GM19043 (cell line): ENCODE data around the gene KRT80.
"Not testable (repeated sequence)": the region's sequence is repeated elsewhere in the genome, so short reads cannot be mapped to it uniquely, and the experiment has no call there.

Source experiments
- ATAC-seq: cut with Tn5 transposase; IDR thresholded peaks from one replicate; pipeline ENCODE4 v1.9.1; 2021; ENCODE audit warnings: low read depth; ENCODE audit not compliant: unreplicated experiment

The KRT80 gene

DNA sequence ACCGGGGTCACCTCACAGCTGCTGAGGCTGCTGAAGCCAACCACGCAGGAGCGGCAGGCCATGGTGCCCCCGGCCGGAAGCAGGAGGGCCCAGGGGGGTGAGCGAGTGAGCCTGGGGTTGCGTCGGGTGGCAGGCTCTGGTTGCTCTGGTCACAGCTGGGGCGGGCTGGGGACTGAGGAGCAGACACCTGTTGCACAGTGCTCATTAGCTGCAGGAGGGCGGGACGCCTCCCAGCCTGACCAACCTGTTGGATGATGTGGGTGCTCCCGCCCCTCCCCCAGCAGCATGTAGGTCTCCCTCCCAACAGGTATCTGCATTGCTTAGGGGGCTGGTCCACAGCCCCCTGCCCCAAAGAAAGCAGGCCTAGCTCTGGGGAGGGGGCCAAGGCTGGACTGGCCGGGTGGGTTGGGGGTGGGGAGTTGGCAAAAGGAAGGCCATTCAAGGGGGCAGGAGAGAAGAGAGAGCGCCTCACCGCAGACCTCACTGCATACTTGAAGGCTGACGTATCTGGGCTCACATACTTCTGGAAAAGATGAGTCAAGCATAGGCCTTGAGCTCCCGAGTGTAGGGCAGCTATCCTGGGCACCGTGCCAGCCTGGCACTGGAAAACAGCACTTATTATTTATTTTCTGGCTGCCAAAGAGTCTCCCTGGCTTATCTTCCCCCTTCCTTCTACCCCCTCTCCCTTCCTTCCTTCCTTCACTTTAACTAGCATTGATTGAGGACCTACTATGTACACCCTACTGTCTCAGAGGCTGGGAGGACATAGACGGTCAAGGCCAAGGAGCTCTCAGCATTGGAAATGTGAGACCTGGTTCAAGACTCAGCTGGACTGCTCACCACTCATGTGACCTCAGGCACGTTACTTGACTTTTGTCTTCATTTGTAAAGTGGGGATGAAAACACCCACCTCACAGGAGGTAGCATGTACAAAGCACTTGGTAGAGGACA is at the start of gene KRT80:
Gene KRT80, minus strand, starts transcription at position 174 of the 951 bp plus-strand sequence. Its CDS starts 112 bp downstream, at position 62.
- ATAC-seq = no peak

DNA sequence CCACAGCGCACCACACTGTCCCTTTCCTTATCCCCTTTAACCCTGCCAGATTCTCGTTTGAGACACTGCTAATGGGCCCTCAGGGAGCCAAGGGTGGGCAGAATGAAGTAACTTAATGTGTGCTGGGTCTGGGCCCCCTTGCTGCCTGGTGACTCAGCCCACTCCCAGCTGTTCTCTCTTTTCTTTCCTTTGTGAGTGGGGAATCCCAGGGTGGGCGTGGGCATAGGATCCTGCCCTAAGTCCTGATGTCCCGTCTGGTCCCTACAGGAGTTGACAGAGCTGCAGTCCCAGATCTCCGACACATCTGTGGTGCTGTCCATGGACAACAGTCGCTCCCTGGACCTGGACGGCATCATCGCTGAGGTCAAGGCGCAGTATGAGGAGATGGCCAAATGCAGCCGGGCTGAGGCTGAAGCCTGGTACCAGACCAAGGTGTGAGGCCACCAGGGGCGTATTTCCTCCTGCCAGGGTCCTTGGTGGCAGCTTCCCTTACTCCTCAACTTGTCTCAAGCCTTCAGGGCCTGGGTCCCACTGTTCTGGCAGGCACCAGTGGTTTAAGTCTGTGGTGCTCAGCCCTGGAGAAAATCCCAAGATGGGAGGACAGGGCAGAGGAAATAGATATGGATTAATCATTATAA is 49.5 kb upstream of the KRT80 start:
- no peak for ATAC-seq

DNA sequence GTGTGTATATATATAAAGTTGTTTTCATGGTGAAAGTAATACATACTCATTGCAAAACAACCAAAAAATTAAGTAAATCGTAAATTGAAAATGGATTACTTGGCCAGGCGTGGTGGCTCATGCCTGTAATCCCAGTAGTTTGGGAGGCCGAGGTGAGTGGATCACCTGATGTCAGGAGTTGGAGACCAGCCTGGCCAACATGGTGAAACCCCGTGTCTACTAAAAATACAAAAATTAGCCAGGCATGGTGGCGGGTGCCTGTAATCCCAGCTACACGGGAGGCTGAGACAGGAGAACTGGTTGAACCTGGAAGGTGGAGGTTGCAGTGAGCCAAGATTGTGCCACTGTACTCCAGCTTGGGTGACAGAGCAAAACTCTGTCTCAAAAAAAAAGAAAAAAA is 48.4 kb upstream of the KRT80 start:
- not testable (repeated sequence) for ATAC-seq

DNA sequence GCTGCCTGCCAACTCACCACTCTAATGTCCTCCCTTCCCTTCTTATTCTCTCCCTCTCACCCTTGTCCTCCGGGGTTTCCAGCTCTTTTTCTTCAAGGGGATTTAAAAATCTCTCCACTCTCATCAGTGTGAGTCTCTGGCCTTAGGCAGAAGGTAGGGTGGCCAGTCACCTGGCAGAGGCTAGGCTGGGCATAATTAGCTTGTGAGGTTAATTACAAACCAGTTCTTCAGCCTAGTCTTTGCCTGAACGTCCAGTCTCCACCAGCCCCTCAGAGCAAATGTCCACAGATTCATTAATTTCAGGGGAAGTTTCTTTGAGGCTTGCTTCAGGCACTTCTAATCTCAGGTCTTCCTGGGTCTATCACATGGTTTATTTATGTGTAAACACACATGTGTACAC is 48.0 kb upstream of the KRT80 start:
- ATAC-seq = no peak

DNA sequence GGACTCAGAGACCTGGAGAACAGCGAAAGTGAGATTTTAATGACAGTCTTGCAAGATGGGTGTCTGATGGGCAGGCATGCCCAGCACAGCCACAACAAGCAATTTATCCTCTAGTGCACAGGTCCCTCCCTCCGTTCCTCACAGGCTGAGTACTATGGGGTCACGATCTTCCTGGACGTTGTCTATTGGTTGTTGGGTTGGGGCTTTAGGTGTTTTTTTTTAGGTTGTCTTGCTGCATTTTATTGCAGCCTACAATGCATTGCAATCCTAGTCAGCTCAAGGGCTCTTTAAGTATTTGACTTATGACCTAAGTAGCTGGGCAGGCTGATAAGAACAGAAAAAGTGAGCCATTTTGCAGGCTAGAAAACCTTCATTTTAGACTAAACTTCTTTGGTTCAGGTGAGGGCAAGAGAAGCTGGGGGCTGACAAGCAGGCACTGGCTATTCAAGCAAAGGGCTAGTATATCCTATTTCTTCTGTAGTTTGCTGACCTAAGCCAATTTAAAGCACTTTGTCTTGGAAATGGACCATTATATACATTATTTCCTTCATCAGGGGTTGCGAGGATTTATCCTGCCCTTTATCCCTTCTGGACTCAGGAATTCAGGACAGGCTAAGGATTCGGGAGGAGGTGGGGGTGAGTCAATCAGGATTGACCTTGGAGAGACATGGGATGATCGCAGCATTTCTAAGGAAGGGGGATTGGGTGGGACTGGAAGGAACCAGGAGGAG is 47.3 kb upstream of the KRT80 start:
- no peak for ATAC-seq

DNA sequence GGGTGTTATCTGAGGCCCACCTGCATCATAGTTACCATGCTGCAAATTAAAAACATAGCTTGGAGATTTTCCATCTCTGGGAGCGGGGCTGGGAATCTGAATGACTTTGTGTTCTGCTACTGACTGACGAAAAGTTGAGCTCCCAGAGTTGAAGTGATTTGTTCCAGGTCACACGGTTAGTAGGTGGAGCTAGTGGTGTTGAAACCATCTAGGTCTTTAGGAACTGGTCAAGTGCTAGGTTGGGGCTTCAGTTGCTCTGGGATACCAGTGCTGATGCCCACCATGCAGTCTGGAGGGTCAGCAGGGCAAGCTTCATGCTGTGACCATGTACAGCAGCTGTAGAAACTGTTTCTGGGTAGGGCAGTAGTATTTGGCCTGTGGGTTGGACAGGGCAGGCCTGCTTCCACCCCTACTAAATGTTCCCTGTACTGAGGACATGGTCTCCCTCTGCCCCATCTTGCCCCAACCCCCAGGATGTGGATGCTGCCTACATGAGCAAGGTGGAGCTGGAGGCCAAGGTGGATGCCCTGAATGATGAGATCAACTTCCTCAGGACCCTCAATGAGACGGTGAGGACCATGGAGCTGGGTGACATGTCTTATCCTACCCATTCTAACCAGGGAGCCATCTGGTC is 46.5 kb upstream of the KRT80 start:
- ATAC-seq = no peak

DNA sequence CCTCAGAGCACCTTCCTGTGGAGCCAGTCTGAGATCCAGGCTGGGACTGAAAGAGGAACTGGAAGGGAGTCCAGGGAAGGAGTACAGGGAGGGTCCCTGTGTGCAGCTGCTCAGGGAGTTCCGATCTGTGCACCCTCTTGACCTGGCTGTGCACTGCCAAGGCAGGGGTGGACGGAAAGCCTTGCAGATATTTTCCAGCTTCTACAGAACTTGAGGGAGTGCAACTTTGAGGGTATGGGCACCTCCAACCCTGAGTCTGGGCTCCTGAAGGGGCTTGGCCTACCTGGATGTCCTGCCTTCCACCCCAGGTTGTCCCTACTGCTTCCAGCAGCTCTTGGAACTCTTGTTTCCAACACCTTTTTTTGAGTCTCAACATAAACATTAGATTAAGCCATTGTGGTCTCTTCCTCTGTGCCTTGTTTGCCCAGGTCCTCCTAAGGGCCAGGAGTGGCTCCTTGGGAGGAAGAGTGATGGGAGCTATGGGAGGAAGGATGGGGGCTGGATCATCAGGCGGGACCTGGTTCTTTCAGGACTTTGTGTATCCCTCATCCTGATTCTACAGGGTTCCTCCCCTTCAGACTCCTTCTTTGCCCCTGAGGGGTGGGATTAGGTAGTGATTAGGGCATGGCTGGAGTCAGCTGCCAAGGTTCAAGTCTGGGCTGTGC is 44.7 kb upstream of the KRT80 start:
- no peak for ATAC-seq

DNA sequence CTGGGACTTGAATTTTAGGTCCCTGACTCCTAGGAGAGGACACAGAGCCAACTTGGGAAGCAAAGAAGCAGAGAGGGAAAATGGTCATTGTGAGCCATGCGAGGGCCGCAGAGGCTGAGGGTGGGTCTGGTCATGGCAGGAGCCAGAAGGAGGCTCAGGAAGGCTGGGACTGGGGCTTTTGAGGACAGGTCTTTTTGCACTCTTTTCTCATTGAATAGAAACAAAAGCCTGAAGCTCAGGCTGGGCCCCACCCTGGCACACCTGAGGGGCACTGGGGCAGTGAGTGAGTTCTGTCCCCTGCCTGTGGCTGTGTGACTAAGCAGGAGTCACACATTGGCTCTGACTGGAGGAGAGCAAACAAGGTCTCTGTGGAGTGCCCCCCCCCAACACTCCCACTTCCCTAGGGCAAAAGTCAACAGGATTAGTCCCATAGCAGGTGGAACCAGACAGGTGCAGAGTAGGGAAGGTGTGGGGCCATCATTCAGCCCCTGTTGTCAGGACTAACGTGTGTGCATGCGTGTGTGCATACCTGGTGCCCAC is 44.1 kb upstream of the KRT80 start:
- ATAC-seq = no peak

DNA sequence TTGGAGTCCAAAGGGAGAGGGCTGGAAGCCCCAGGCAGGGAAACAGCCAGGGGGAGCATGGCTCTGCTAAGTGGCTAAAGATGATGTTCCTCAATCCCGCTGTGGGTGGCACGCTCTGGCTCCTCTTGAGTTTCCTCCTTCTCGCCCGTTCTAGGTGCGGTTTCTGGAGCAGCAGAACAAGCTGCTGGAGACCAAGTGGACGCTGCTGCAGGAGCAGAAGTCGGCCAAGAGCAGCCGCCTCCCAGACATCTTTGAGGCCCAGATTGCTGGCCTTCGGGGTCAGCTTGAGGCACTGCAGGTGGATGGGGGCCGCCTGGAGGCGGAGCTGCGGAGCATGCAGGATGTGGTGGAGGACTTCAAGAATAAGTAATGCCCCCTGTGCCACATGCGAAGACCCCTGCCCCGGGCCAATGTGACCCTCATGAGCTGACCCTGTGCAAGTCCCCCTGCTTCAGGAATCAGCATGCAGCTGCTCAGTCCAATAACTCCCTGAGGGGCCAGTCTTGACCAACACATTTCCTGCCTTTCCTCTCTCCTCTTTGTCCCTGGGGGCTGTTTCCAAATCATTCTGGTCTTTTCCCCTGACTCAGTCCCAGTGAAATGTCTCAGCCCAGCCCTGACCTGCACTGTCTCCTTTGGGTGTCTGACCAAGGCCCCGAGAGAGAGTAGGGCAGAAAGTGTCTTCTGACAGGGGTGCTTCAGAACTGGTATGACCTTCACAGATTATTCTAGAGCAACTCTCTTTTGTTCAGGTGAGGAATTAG is 43.4 kb upstream of the KRT80 start:
- no peak for ATAC-seq

DNA sequence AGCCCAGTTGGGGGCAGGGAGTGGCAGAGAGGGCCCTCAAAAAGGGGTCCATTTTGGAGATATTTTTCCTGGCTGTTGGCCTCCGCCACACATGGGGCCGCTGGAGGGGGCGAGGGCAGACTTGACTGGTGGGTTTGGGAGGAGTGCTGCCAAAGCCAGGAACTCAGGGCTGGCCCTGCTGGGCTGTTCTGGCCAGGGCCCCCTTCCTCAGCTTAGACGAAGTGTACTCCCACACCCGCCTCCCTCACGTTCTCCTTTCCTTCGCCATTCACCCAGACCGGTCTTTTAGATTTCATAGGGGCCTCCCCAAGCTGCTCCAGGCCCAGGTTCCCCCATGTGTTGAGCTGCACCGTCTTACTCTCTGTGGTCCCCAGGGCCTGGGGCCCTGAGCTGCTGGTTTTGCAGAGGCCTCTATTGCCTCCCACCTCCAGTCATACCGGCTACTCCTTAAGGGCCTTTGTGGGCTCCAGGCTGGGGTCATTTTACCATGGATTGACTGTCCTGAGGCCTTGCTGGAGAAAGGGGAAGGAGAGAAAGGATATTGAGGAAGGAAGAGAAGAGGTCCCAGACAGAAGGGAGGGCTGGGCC is 42.5 kb upstream of the KRT80 start:
- no peak for ATAC-seq

DNA sequence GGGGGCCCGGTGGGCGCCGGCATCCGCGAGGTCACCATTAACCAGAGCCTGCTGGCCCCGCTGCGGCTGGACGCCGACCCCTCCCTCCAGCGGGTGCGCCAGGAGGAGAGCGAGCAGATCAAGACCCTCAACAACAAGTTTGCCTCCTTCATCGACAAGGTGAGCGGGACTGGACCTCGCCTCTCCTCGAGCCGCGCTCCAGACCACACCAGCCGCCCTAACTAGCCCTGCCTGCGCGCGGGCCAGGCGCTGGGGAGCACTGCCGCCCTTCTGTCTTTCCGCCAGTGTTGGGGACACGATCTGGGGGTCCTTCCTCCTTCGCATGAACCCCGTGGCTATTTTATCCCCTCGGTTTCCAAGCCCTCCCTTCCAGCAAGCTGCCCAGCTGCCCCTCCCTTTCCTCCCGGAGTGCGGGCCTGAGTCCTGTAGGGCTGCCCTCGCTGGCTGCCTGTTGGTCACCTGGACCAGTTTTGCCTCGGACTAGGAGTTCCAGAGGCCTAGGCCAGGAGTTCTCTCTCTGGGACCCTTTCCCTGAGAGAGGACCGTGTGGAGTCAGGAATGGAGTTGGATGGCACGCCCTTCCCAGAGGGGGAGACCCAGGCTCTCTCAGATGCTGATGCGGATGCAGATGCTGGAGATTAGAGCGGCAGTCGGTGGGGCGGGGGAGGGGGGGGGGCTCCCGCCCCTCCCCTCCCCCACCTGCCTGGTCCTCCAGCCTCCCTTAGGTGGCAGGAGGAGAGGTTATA is 41.8 kb upstream of the KRT80 start:
- no peak for ATAC-seq

DNA sequence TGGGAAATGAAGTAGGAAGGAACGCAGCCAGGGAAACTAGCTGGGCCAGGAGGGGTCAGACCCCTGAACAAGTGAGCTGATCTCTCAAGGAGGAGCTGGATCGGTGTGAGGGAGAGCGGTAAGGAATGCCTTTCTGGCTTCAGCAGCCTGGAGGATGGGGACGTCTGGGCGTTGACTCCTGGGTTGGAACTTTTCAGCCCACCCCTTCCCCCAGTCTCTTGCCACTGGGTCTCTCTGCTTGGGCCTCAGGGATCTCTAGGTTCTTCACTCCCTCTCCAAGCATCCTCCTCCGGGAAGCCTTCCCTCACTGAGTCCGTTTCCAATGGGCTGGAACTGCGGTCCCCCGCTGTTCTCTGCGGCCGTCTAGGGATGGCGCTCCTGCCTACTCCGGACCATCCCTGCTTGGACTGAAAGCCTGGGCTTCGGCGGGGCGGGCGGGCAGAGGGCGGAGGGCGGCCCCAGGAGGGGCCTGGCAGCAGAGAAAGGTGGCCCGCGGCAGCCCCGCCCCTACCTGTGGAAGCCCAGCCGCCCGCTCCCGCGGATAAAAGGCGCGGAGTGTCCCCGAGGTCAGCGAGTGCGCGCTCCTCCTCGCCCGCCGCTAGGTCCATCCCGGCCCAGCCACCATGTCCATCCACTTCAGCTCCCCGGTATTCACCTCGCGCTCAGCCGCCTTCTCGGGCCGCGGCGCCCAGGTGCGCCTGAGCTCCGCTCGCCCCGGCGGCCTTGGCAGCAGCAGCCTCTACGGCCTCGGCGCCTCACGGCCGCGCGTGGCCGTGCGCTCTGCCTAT is 41.1 kb upstream of the KRT80 start, which contains the start of gene KRT7:
Gene KRT7, plus strand, starts transcription at position 570 of the 788 bp plus-strand sequence. Its CDS starts 54 bp downstream, at position 624.
- no peak for ATAC-seq

DNA sequence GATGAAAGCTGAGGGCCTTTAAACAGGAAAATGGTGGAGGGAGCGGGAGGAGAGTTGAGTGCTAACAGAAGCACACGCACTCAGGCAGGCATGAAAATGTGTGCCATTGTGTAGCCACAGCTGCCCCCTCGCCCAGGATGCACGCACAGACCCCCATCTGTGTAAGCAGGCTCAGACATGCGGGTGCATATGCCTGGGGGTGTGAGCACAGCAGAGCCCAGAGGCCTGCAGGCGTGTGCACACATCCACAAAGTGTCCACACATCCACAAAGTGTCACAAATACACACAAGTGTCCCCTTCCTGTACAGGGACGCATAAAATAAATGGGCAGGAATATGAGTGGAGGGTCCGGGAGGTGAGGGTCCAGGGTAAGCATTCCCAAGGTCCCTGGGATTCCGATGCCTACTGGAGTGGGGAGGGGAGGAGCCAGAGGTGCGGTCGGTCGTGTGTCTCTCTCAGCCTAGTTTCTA is 40.4 kb upstream of the KRT80 start:
- no peak for ATAC-seq

DNA sequence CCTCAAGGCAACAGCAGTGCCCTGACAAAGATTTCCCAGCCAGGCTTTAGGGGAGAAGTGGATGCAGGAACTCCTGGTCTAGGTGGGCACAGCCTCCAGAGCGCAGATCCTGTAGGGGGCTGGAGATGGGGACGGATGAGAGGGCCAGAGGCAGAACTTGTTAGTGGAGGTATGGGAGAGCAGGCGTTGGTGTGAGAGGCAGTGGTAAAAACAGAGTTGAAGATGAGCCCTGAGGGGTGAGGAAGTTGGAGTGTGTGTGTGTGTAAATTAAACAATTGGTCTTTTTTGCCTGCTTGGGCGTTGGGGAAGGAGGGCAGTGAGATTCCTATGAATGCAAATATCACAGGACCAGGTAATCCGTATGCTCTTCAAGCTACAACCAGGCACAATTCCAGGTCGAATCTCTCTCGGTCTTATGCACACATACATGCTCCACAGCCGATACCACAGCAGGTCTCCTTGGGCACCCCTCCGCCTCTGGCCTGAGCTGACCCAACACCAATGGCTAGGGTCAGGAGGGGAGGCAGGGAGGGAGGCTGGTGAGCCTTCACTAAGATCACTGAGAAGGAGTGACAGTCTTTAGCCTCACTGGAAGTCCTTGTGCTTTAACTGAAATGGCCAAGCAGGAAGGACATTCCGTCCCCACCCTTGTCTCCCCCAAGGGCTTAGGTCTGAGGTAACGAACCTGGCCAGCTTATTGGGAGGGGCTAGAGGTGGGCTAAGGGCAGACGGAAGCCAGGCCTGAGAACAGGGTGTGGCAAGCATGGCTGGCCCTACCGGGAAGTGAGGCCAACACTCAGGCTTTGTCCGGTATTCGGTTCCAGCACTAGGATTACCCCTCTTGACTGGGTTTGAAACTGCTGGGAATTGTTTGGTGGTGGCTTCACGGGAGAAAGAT is 39.7 kb upstream of the KRT80 start:
- ATAC-seq = no peak

DNA sequence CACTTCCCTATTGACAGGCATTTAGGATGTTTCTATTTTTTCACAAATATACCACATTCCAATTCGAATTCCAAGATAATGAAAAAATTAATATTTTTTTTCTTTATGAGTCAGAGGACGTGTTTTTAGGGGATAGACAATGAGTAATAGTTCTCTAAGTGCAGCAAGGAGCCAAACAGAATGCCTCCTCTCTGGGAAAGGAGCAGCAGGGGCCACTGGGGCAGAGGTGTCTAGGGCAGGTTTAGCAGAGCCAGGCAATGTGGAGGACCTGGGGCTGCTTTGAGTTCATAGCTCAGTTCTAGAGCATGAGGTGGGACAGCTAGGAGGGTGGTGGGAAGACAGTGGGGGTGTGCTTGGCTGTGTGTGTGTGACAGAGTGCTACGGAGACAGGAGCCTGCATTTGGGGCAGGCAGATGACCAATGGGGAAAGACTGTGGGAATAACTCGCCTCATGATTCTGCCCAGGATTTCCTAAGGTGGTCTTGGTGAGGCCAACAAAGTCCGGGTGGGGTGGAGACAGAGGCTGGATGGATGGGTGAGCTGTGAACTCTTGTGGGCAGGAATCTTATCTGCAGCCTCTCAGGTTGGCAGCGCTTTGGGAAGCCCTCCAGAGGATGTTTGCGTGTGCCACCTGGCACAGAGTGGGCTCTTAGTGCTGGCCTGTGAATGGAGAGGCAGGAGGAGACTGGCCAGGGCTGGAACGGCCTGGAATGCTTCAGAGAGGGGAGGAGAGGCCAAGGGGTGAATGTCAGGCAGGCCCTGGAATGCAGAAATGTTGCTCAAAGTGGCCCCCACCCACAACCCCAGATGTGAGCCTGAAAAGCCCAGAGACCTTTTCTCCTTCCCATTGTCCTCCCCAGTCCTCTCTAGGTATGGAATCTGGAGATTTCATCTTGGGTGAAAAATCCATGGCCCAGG is 38.8 kb upstream of the KRT80 start:
- no peak for ATAC-seq
